Upper lobe of left lung (tissue), 6 donors: Measurements from ENCODE around the gene PMVK. TPM values are rescaled to one million over a fixed set of nuclear protein-coding genes. Genes with fewer than 3 reads are reported as not detected.

ENCODE experiments used
- ATAC-seq, 2 donors: fragments of 200-7000 bp; cut with Tn5 transposase; one replicate each; pipeline ENCODE4 v1.9.1; 2022; ENCODE audit warnings: mild to moderate bottlenecking in 2 of 2, moderate library complexity in 2 of 2; ENCODE audit not compliant: low FRiP score in 2 of 2
- DNase-seq, 2 donors: peaks; one replicate each; pipeline ENCODE4 v3.0.0-alpha.2; 2019 to 2020
- H3K27ac ChIP-seq, 4 donors: fragments of 200-600 bp; sonication (generic); one replicate each; pipeline ENCODE4 v1.5.1; 2016 to 2019
- H3K27me3 ChIP-seq, 4 donors: fragments of 200-600 bp; sonication (generic); one replicate each; pipeline ENCODE4 v1.5.1; 2017 to 2019
- H3K36me3 ChIP-seq, 4 donors: fragments of 200-600 bp; sonication (generic); one replicate each; pipeline ENCODE4 v1.5.1; 2016 to 2019
- H3K4me1 ChIP-seq, 4 donors: fragments of 200-600 bp; sonication (generic); one replicate each; pipeline ENCODE4 v1.5.1; 2018 to 2019
- H3K4me3 ChIP-seq, 4 donors: fragments of 200-600 bp; sonication (generic); one replicate each; pipeline ENCODE4 v1.5.1; 2017 to 2019; ENCODE audit warnings: mild to moderate bottlenecking in 2 of 4, moderate library complexity in 1 of 4
- H3K9me3 ChIP-seq, 4 donors: fragments of 200-600 bp; sonication (generic); one replicate each; pipeline ENCODE4 v1.5.1; 2018 to 2019
- EP300 ChIP-seq, 4 donors: sonication (generic); formaldehyde crosslinking; IDR thresholded peaks; one replicate each; pipeline ENCODE4 v1.5.1; 2017; ENCODE audit warnings: antibody characterized with exemption in 4 of 4, control low read depth in 2 of 4
- POLR2A ChIP-seq, 4 donors: fragments of 450-650 bp; IDR thresholded peaks; one replicate each; pipeline ENCODE4 v1.5.1; 2016 to 2017; ENCODE audit warnings: antibody characterized with exemption in 4 of 4, mild to moderate bottlenecking in 2 of 4
- POLR2AphosphoS5 ChIP-seq, 2 donors: sonication (generic); formaldehyde crosslinking; IDR thresholded peaks; one replicate each; pipeline ENCODE4 v1.5.1; 2017; ENCODE audit warnings: antibody characterized with exemption in 2 of 2
- WGBS, 2 donors: methylation state at CpG; one replicate each; pipeline ENCODE4 v1.1.5; 2017 to 2018; 5-methylcytosine and 5-hydroxymethylcytosine counted together
- total RNA-seq, 6 donors: library from RNA; depleted of rRNA in 4 of 6; stranded (reverse); fragments of >200 nt in 4 of 6; gene quantifications; one replicate each; pipeline versions ENCODE4 v1.1.0 to v1.2.1, GENCODE V29; 2016 to 2021
- TF ChIP-seq, protein P1 (sequence below), 6 experiments: fragments of 450-650 bp in 4 of 6; fragments of 200-600 bp in 2 of 6; sonication (generic) in 2 of 6; IDR thresholded peaks; one replicate each; pipeline ENCODE4 v1.5.1; 2016 to 2019; ENCODE audit warnings: antibody characterized with exemption in 6 of 6
- donor health status: DM: no; HTN: no; CAD: no; lungs with moderate emphysema.
- donor health status: DM: no; HTN: yes; CAD: no; lungs with severe emphysema.

Gene PMVK
- total RNA-seq, 6 donors from 2014 or later: 9.4 to 51.6 (median 29.8) TPM

DNA sequence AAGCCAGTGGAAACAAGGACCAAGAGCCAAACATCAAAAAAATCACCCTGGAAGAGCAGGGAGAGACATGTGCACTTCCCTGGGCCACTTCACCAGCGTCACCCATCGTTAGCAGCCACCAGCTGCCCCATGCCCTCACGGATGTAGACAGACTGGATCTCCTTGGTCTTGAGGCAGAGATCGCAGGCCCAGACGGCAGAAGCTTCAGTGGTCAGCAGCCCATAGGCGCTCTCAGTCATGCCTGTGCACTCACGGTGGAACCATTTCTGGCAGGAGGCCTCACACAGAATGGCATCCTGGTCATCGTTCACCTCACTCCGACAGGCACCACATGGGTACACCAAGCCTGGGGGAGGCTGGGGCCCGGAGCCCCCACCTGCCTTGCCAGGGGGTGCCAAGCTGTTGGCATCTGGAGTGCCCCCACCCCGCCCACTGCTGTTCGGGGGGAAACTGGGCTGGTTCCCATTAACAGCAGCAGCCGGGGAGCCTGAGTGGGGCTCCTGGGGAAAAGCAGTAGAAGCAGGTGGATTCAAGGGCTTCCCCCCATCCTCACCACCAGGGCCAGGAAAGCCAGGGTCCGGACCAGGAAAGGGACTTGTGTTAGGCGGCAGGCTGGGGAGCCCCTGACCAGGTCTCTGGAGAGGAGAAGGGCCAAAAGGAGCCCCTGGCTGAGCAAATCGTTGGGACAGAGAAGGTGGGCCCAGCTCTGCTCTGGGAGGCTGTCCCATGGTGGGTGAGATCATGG lies 22.3 kb upstream of the PMVK start:
- Histone ChIP-seq H3K27ac (peak overlapping the region in 1 of 4 donors; percentile 2), H3K4me3 (no peak overlapping the region), H3K4me1 (peaks cover 44 to 68% (median 54%) of the 10 kb centered on the region in 4 donors), H3K27me3 (no peaks in the 10 kb centered on the region), H3K9me3 (no peaks in the 10 kb centered on the region), H3K36me3 (peaks cover 2 to 28% (median 24%) of the 10 kb centered on the region in 4 donors)
- DNase-seq (no peak), ATAC-seq (no peak)
- WGBS, 2 donors: 92% methylated on average over 10 to 14 of the region's 16 CpGs
- TF ChIP-seq EP300 (IDR thresholded peaks at IDR 0.05): no peak
- TF ChIP-seq, protein P1, sequence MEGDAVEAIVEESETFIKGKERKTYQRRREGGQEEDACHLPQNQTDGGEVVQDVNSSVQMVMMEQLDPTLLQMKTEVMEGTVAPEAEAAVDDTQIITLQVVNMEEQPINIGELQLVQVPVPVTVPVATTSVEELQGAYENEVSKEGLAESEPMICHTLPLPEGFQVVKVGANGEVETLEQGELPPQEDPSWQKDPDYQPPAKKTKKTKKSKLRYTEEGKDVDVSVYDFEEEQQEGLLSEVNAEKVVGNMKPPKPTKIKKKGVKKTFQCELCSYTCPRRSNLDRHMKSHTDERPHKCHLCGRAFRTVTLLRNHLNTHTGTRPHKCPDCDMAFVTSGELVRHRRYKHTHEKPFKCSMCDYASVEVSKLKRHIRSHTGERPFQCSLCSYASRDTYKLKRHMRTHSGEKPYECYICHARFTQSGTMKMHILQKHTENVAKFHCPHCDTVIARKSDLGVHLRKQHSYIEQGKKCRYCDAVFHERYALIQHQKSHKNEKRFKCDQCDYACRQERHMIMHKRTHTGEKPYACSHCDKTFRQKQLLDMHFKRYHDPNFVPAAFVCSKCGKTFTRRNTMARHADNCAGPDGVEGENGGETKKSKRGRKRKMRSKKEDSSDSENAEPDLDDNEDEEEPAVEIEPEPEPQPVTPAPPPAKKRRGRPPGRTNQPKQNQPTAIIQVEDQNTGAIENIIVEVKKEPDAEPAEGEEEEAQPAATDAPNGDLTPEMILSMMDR (IDR thresholded peaks at IDR 0.05): no peak
- no peak for TF ChIP-seq POLR2A (IDR thresholded peaks at IDR 0.05)
- TF ChIP-seq POLR2AphosphoS5 (IDR thresholded peaks at IDR 0.05): no peak

DNA sequence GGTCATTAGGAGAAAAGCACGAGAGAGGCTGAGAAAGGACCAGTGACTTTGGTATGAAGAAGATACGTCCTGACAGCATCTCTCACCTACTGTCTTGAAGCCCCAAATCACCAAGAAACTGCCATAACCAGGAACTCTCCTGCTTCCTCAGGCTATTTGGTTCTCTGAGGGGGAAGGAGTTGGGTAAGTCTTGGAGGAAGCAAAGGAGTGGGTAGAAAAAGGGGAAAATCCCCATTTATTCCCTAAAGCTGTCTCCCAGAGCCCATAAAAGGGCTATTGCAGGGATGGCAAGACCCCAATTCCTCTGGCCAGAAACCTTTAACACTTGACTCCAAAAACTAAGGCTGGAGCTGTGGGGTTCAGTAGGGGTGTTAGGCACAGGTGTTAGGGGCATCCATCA lies 21.5 kb upstream of the PMVK start:
- Histone ChIP-seq H3K36me3 (peaks cover 0 to 19% (median 16%) of the 10 kb centered on the region in 4 donors), H3K4me1 (peaks cover 49 to 72% (median 61%) of the 10 kb centered on the region in 4 donors), H3K4me3 (no peak overlapping the region), H3K9me3 (no peaks in the 10 kb centered on the region), H3K27ac (peak overlapping the region in 1 of 4 donors; percentile 4), H3K27me3 (no peaks in the 10 kb centered on the region)
- no peak for ATAC-seq
- DNase-seq: no peak
- TF ChIP-seq EP300 (IDR thresholded peaks at IDR 0.05) (no peak), POLR2A (IDR thresholded peaks at IDR 0.05) (no peak), POLR2AphosphoS5 (IDR thresholded peaks at IDR 0.05) (no peak)
- TF ChIP-seq, protein P1 (IDR thresholded peaks at IDR 0.05): no peak
- WGBS, 2 donors: 80 to 91% methylated on average over 2 of the region's 2 CpGs

DNA sequence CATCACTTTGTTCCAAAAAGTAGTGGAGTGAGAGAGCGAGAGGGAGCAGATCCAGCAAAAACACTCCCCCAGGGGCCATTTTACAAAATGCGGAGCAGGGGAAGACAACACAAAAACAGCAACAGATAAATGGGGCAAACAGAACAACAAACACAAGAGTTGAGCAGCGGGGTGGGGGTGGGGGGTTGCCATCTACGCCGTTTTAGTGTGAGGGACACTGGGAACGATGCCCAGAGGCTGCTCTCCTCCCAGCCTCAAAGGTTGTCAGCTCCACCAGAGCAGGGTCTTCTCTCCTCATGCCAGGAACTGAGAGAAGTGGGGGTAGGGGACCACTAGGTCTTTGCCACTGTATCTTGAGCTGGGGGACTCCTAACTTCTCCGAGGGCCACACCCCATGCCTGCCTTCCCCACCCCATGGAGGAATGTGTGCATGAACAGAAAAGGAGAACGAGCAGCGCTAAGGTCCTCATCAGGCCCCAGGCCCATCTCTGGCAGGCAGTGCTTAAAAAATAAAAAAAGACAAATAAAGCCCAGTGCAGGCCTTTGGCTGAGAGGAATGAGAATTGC lies 20.7 kb upstream of the PMVK start:
- WGBS, 2 donors: 48 to 53% methylated on average over 9 of the region's 9 CpGs

DNA sequence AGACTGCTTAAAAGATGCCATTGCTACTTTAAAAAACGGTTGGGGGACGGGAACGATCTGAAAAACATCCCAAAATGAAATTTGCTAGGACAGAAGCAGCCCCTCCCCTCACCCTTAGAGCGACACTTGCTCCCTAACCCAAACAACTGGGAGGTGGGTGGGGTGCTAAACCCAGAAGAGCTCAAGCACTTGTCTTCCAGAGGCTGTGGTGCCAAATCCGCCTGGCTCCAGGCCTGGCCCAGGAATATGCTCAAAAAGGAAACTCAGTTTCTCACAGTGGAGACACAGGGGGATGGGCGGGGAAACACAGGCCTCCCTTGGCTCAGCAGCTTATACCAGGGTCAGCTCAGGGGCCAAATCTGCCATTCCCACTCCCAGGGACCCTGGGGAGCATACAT lies 20.0 kb upstream of the PMVK start:
- DNase-seq (no peak), ATAC-seq (peak in 1 of 2 donors; percentile 3)
- H3K4me1 ChIP-seq: peaks cover 42 to 76% (median 53%) of the 10 kb centered on the region in 4 donors
- TF ChIP-seq, protein P1 (IDR thresholded peaks at IDR 0.05): no peak
- TF ChIP-seq EP300 (IDR thresholded peaks at IDR 0.05) (no peak), POLR2AphosphoS5 (IDR thresholded peaks at IDR 0.05) (no peak), POLR2A (IDR thresholded peaks at IDR 0.05) (no peak)
- 17 to 23% methylated on average over 5 to 6 of the region's 6 CpGs for WGBS, 2 donors
- H3K4me3 ChIP-seq: peak overlapping the region in 3 of 4 donors; percentile 56 to 75 (median 57)
- peaks cover 3 to 17% (median 13%) of the 10 kb centered on the region in 4 donors for H3K36me3 ChIP-seq
- H3K27ac ChIP-seq: peak overlapping the region; percentile 73 to 85 (median 76)
- no peaks in the 10 kb centered on the region for H3K27me3 ChIP-seq
- no peaks in the 10 kb centered on the region for H3K9me3 ChIP-seq

More for the DNA sequence above, 20.7 kb upstream of the PMVK start:
- Histone ChIP-seq H3K9me3 (no peaks in the 10 kb centered on the region), H3K27me3 (no peaks in the 10 kb centered on the region), H3K4me3 (no peak overlapping the region), H3K4me1 (peaks cover 43 to 72% (median 54%) of the 10 kb centered on the region in 4 donors), H3K36me3 (peaks cover 0 to 17% (median 13%) of the 10 kb centered on the region in 4 donors), H3K27ac (peak overlapping the region; percentile 73 to 85 (median 76))
- no peak for TF ChIP-seq EP300 (IDR thresholded peaks at IDR 0.05)
- TF ChIP-seq POLR2A (IDR thresholded peaks at IDR 0.05): no peak
- no peak for TF ChIP-seq POLR2AphosphoS5 (IDR thresholded peaks at IDR 0.05)
- TF ChIP-seq, protein P1 (IDR thresholded peaks at IDR 0.05): no peak
- DNase-seq: no peak
- ATAC-seq: no peak
